Heart left ventricle (tissue), 16 donors: ENCODE data around the gene CNTN4. TPM values are rescaled to one million over a fixed set of nuclear protein-coding genes. Genes with fewer than 3 reads are reported as not detected.

ENCODE experiments used
- ATAC-seq, 4 donors: fragments of 200-7000 bp; cut with Tn5 transposase; one replicate each; pipeline ENCODE4 v1.9.1; 2020 to 2022; ENCODE audit warnings: moderate library complexity in 4 of 4, mild to moderate bottlenecking in 3 of 4, moderate number of reproducible peaks in 1 of 4
- DNase-seq, 5 donors: peaks; one replicate each; pipeline ENCODE4 v3.0.0-alpha.2; 2020
- H3K27ac ChIP-seq, 12 donors: fragments of 200-600 bp; sonication (generic) in 4 of 12; one replicate each; pipeline versions ENCODE4 v1.5.0 to v1.8.0; 2016 to 2022; ENCODE audit warnings: mild to moderate bottlenecking in 2 of 12
- H3K27me3 ChIP-seq, 9 donors: fragments of 200-600 bp; sonication (generic) in 2 of 9; one replicate each; pipeline versions ENCODE4 v1.5.1 to v1.8.0; 2016 to 2022; ENCODE audit warnings: mild to moderate bottlenecking in 3 of 9
- H3K36me3 ChIP-seq, 9 donors: fragments of 200-600 bp; sonication (generic) in 2 of 9; one replicate each; pipeline versions ENCODE4 v1.5.0 to v1.8.0; 2018 to 2022; ENCODE audit warnings: mild to moderate bottlenecking in 2 of 9
- H3K4me1 ChIP-seq, 12 donors: fragments of 200-600 bp; sonication (generic) in 4 of 12; one replicate each; pipeline versions ENCODE4 v1.5.0 to v1.8.0; 2016 to 2022; ENCODE audit warnings: mild to moderate bottlenecking in 3 of 12
- H3K4me3 ChIP-seq, 12 donors: fragments of 200-600 bp; sonication (generic) in 4 of 12; one replicate each; pipeline versions ENCODE4 v1.5.0 to v1.8.0; 2017 to 2022; ENCODE audit warnings: mild to moderate bottlenecking in 9 of 12, moderate library complexity in 4 of 12
- H3K9me3 ChIP-seq, 12 donors: fragments of 200-600 bp; sonication (generic) in 4 of 12; one replicate each; pipeline versions ENCODE4 v1.5.0 to v1.8.0; 2016 to 2022; ENCODE audit warnings: mild to moderate bottlenecking in 1 of 12
- POLR2A ChIP-seq, 2 donors: fragments of 450-650 bp; IDR thresholded peaks; one replicate each; pipeline ENCODE4 v1.6.1; 2017; ENCODE audit warnings: antibody characterized with exemption in 2 of 2, mild to moderate bottlenecking in 2 of 2, moderate library complexity in 2 of 2
- WGBS, 4 donors: extraction: QIAGEN DNeasy Blood & Tissue Kit in 2 of 4; methylation state at CpG; one replicate each; pipeline versions ENCODE4 v1.1.5 to v1.1.7; 2013 to 2018; 5-methylcytosine and 5-hydroxymethylcytosine counted together
- intact Hi-C, 10 donors: fragments of 100-400 bp; cut with DNase I; formaldehyde crosslinking; loops; one replicate each; pipeline versions ENCODE4 v1.11.1 to v1.14.2; 2022
- polyA plus RNA-seq, 2 donors: library from polyadenylated mRNA; stranded (reverse); fragments of 200-250 nt; gene quantifications; one replicate each; pipeline ENCODE4 v1.2.3, GENCODE V29; 2013
- total RNA-seq, 9 donors: library from RNA; depleted of rRNA in 2 of 9; stranded (reverse); fragments of >200 nt in 2 of 9; fragmentation: NEBNext Ultra II Directional in 3 of 9; extraction: Animal tissue kit (Norgen Biotek cat#: 25700) in 3 of 9; gene quantifications; one replicate each; pipeline versions ENCODE4 v1.1.0 to v1.2.4, GENCODE V29; 2016 to 2023
- TF ChIP-seq, protein P1 (sequence below), 12 donors: fragments of 200-600 bp; sonication (generic) in 4 of 12; IDR thresholded peaks; one replicate each; pipeline versions ENCODE4 v1.5.0 to v1.8.0; 2018 to 2022; ENCODE audit warnings: antibody characterized with exemption in 12 of 12, mild to moderate bottlenecking in 5 of 12
- donor health status: ischemic (EF 13 %, LVEDD 7.1; RV severe dilation, severe dysfunction).
- donor health status: healthy with polysubstance abuse.
- donor health status: DM: no; HTN: yes; CAD: no.
- donor health status: DM: no; HTN: no; CAD: no.
- donor health status: ischemic (EF 25% LVEDD 6.9; RV normal size, moderate dysfunction).
- donor health status: ischemic (EF 25% LVEDD 5.7; RV mildly dilated, moderate dysfunction).
- donor health status: healthy.
- donor health status: DM: yes; HTN: yes; CAD: no.
- donor health status: ischemic (EF 35%, LVEDD 5.7; RV mildly dilated, moderate dysfunction).
- donor health status: nonischemic (EF 11% LVEDD 7.7; RV severe dilation, severe dysfunction).
- donor health status: DM: yes; HTN: yes; CAD: no.
- donor health status: PGD.
- donor health status: ischemic (EF 29% LVEDD 5.4; RV normal size, mild dysfunction).
- donor health status: nonischemic (EF 23%, LVEDD 6.1; RV moderate dilation, normal function).

The CNTN4 gene
- total and polyA plus RNA-seq, 11 donors, result 0.30 to 6.7 (median 1.2) TPM

DNA sequence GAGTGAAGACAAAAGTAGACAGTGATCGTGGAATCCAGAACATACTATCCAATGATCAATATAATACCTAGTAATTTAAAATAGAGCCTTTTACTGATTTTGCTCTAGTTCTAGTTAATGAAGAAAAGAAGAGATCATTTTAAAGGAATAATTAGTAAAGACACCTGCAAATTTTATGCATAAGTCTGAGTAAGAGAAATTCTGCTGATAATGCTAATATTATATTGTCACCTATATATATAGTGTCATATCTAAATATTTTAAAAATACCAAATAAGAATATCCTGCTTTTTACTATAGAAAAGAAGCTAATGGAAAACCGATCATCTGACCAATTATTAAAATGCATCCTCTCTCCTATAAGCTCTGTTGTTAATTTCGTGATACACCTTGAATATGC, 152.1 kb downstream of the CNTN4 start:
- Histone ChIP-seq H3K9me3 (peaks cover 0 to 3% (median 0%) of the 10 kb centered on the region in 12 donors), H3K4me1 (no peaks in the 10 kb centered on the region), H3K4me3 (no peak overlapping the region), H3K27ac (no peak overlapping the region), H3K27me3 (no peaks in the 10 kb centered on the region), H3K36me3 (no peaks in the 10 kb centered on the region)
- TF ChIP-seq, protein P1, sequence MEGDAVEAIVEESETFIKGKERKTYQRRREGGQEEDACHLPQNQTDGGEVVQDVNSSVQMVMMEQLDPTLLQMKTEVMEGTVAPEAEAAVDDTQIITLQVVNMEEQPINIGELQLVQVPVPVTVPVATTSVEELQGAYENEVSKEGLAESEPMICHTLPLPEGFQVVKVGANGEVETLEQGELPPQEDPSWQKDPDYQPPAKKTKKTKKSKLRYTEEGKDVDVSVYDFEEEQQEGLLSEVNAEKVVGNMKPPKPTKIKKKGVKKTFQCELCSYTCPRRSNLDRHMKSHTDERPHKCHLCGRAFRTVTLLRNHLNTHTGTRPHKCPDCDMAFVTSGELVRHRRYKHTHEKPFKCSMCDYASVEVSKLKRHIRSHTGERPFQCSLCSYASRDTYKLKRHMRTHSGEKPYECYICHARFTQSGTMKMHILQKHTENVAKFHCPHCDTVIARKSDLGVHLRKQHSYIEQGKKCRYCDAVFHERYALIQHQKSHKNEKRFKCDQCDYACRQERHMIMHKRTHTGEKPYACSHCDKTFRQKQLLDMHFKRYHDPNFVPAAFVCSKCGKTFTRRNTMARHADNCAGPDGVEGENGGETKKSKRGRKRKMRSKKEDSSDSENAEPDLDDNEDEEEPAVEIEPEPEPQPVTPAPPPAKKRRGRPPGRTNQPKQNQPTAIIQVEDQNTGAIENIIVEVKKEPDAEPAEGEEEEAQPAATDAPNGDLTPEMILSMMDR (IDR thresholded peaks at IDR 0.05), result no peak
- no peak for TF ChIP-seq POLR2A (IDR thresholded peaks at IDR 0.05)
- ATAC-seq (no peak), DNase-seq (no peak)
- intact Hi-C loops, result no loop called here
- WGBS, 4 donors, result 72 to 80% (median 78%) methylated on average over 3 of the region's 3 CpGs

DNA sequence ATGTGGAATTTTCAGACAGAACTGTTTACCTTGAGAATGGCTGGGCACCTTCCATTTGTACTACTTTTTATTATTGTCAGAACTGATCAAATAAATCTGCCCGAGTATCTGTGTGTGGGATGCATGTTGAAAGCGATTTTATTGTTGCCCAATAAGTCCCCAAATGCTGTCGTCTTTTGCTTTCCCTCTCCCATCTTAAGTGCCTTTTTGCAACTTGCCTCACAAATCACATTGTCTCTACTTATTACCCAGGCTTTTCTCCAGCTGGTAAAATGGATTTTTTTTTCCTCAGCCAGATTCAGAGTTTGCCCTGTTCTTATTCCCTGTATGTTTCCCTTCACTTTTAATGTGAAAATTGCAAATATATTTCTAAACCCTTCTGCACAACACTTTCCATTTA, 163.1 kb downstream of the CNTN4 start:
- intact Hi-C loops, result no loop called here
- Histone ChIP-seq H3K27ac (no peak overlapping the region), H3K4me1 (no peaks in the 10 kb centered on the region), H3K27me3 (no peaks in the 10 kb centered on the region), H3K36me3 (no peaks in the 10 kb centered on the region), H3K4me3 (peak overlapping the region in 1 of 12 donors; percentile 40), H3K9me3 (peaks cover 0 to 14% (median 0%) of the 10 kb centered on the region in 12 donors)
- DNase-seq (no peak), ATAC-seq (no peak)
- TF ChIP-seq POLR2A (IDR thresholded peaks at IDR 0.05), result no peak
- TF ChIP-seq, protein P1 (IDR thresholded peaks at IDR 0.05), result no peak
- 71 to 75% (median 73%) methylated on average over 3 of the region's 3 CpGs for WGBS, 4 donors

DNA sequence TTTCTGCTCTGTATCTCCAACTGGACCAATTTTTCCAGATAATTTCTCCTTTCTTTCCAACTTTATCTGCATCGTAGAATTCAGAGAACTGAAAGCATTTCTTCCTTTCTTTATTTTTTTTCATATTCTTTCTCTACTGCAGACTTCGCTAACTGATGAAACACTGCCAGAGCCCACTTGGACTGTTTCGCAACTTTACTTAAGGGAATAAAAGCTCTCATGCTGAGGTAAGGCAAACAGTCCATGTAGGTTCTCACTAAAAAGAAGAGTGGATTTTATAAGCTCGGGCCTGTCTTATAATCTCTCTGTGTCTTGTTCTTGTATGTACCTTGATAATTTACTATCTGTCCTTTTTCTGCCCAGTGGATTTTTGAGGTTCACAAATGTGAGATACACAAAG, 163.5 kb downstream of the CNTN4 start:
- H3K4me1 ChIP-seq, result no peaks in the 10 kb centered on the region
- no peaks in the 10 kb centered on the region for H3K27me3 ChIP-seq
- peak overlapping the region in 1 of 12 donors; percentile 40 for H3K4me3 ChIP-seq
- no peak overlapping the region for H3K27ac ChIP-seq
- intact Hi-C loops, result no loop called here
- no peak for ATAC-seq
- H3K36me3 ChIP-seq, result no peaks in the 10 kb centered on the region
- no peak for DNase-seq
- TF ChIP-seq, protein P1 (IDR thresholded peaks at IDR 0.05), result no peak
- TF ChIP-seq POLR2A (IDR thresholded peaks at IDR 0.05), result no peak
- peaks cover 0 to 9% (median 0%) of the 10 kb centered on the region in 12 donors for H3K9me3 ChIP-seq
- WGBS, 4 donors, result 63 to 71% (median 67%) methylated on average over 4 of the region's 4 CpGs

DNA sequence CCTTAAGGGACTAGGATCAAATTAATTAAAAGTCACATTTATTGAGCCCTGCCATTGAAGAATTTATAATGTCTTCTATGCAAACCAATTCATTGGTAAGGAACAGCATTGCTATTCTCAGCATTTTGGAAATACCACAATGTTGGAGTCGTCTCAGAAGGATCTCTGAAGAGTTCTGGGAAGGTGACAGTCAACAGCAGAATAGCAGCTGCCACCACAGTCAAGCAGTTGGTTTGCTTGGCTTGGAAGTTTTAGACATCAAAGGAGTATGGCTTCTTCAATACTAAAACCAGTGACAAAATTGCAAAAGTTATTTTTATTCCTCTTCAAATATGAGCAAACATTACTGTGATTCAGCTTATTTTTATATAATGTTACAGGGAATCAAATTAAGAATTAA, 167.9 kb downstream of the CNTN4 start:
- Histone ChIP-seq H3K27me3 (no peaks in the 10 kb centered on the region), H3K4me3 (no peak overlapping the region), H3K27ac (no peak overlapping the region), H3K36me3 (no peaks in the 10 kb centered on the region), H3K9me3 (peaks cover 0 to 9% (median 0%) of the 10 kb centered on the region in 12 donors), H3K4me1 (no peaks in the 10 kb centered on the region)
- WGBS, 4 donors, result 51 to 59% (median 53%) methylated on average over 1 of the region's 1 CpG
- intact Hi-C loops, result loop anchor here in 1 of 10 donors (5.0 kb wide), 1 partner anchor 656 kb away; no protein-coding TSS in a partner anchor
- ATAC-seq (no peak), DNase-seq (no peak)
- TF ChIP-seq, protein P1 (IDR thresholded peaks at IDR 0.05), result no peak
- TF ChIP-seq POLR2A (IDR thresholded peaks at IDR 0.05), result no peak
